BLaER1 treated with 17β-estradiol and CSF1 and Interleukin-3, amounts not matched to agents 10 nM and 100 nM (cell line): ENCODE results near the gene YARS1.

Source experiments
- H3K27ac ChIP-seq, 11 experiments: shearing (Covaris generic); formaldehyde crosslinking; 2 replicates each; pipeline ENCODE4 v1.8.1; 2022
- H3K27me3 ChIP-seq, 11 experiments: shearing (Covaris generic); formaldehyde crosslinking; 2 replicates each; pipeline ENCODE4 v1.8.1; 2022
- H3K36me3 ChIP-seq, 11 experiments: shearing (Covaris generic); formaldehyde crosslinking; 2 replicates each; pipeline ENCODE4 v1.8.1; 2022
- H3K4me1 ChIP-seq, 10 experiments: shearing (Covaris generic); formaldehyde crosslinking; 2 replicates each; pipeline ENCODE4 v1.8.1; 2022
- H3K4me2 ChIP-seq, 11 experiments: shearing (Covaris generic); formaldehyde crosslinking; 2 replicates each; pipeline ENCODE4 v1.8.1; 2022
- H3K4me3 ChIP-seq, 10 experiments: shearing (Covaris generic); formaldehyde crosslinking; 2 replicates each; pipeline ENCODE4 v1.8.1; 2022
- H3K9ac ChIP-seq, 11 experiments: shearing (Covaris generic); formaldehyde crosslinking; 2 replicates each; pipeline ENCODE4 v1.8.1; 2022
- H3K9me3 ChIP-seq, 11 experiments: shearing (Covaris generic); formaldehyde crosslinking; replicated peaks in 1 of 11; 2 replicates each; pipeline ENCODE4 v1.8.1; 2022
- H4K20me1 ChIP-seq, 11 experiments: shearing (Covaris generic); formaldehyde crosslinking; 2 replicates each; pipeline ENCODE4 v1.8.1; 2022
- Cebpa-rat ChIP-seq, 11 experiments: shearing (Covaris generic); IDR thresholded peaks; 2 replicates each; pipeline ENCODE4 v1.8.1; 2022

The YARS1 gene

GRCh38 chr1:32780005-32780404 lies 37.2 kb downstream of the YARS1 start:
- Histone ChIP-seq H3K9ac (peak overlapping the region in 1 of 11 experiments; percentile 10; a peak in 1 of 22 replicates), H3K4me3 (no peak overlapping the region), H3K4me1 (peaks cover 9 to 17% (median 12%) of the 10 kb centered on the region in 10 experiments; a peak in 18 of 20 replicates), H3K27me3 (no peaks in the 10 kb centered on the region), H3K27ac (no peak overlapping the region), H3K4me2 (no peak overlapping the region), H3K36me3 (peaks cover 98 to 100% (median 100%) of the 10 kb centered on the region in 11 experiments), H4K20me1 (peaks cover 16 to 90% (median 46%) of the 10 kb centered on the region in 11 experiments; a peak in 21 of 22 replicates), H3K9me3 (no peaks in the 10 kb centered on the region)
- TF ChIP-seq Cebpa-rat (IDR thresholded peaks at IDR 0.05): no peak

DNA sequence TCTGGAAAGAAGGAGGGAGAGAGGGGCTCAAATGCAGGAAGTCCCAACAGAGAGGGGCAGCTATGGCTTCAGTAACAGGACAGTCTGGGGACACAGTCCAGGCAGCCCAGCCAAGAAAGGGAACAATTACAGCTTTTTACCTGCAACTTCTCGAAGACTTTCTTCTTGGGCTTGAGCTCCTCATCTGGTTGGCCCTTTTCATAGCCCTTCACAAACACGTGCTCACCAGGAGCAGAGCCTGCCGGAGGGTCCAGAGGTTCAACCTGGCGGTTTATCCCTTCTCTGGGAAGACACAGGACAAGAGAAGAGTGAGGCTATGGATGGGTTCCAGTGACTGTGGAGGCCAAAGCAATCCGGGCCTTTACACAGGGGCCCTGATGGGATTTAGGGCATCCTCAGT lies 37.9 kb downstream of the YARS1 start:
- no peak overlapping the region for H3K9ac ChIP-seq
- no peak for TF ChIP-seq Cebpa-rat (IDR thresholded peaks at IDR 0.05)
- H3K9me3 ChIP-seq: no peaks in the 10 kb centered on the region
- no peaks in the 10 kb centered on the region for H3K27me3 ChIP-seq
- no peak overlapping the region for H3K4me2 ChIP-seq
- peaks cover 10 to 25% (median 19%) of the 10 kb centered on the region in 10 experiments; a peak in 18 of 20 replicates for H3K4me1 ChIP-seq
- no peak overlapping the region for H3K27ac ChIP-seq
- peaks cover 19 to 91% (median 48%) of the 10 kb centered on the region in 11 experiments; a peak in 21 of 22 replicates for H4K20me1 ChIP-seq
- H3K4me3 ChIP-seq: no peak overlapping the region
- H3K36me3 ChIP-seq: peaks cover 98 to 100% (median 100%) of the 10 kb centered on the region in 11 experiments

DNA sequence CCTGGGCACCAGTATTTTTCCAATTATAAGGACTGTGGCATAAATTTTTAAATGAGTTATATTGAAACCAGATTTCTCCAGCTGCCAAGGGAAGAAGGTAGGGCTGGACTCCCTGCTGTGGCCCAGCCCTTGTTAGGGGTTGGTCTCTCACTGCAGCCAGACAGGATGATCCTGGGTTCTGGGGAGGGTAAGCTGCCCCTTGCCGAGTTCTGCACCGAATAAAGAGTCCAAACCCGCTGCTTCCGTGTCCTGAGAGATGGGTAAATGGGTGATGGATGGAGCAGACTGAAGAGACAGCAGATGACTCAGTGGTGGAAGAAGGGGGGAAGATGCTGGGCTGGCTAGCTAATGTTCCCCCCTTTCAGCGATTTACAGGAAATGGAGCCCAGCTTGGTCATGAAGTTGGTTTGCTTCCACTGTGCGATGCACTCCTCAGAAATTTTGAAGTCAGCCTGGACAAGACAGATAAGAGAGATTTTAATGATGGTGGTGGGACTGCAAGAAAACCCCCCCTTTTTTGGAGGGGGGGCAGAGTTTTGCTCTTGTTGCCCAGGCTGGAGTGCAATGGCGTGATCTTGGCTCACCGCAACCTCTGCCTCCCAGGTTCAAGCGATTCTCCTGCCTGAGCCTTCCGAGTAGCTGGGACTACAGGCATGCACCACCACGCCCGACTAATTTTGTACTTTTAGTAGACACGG lies 41.4 kb downstream of the YARS1 start:
- peak overlapping the region in 3 of 11 experiments; percentile 3 to 28 (median 15); a peak in 3 of 22 replicates for H3K27ac ChIP-seq
- peaks cover 26 to 83% (median 46%) of the 10 kb centered on the region in 11 experiments; a peak in 21 of 22 replicates for H4K20me1 ChIP-seq
- no peaks in the 10 kb centered on the region for H3K27me3 ChIP-seq
- H3K36me3 ChIP-seq: peaks cover 72 to 82% (median 77%) of the 10 kb centered on the region in 11 experiments
- no peaks in the 10 kb centered on the region for H3K9me3 ChIP-seq
- no peak overlapping the region for H3K4me3 ChIP-seq
- peak overlapping the region in 8 of 11 experiments; percentile 10 to 68 (median 48); a peak in 13 of 22 replicates for H3K4me2 ChIP-seq
- H3K9ac ChIP-seq: peak overlapping the region in 4 of 11 experiments; percentile 9 to 31 (median 20); a peak in 3 of 22 replicates
- H3K4me1 ChIP-seq: peaks cover 18 to 53% (median 44%) of the 10 kb centered on the region in 10 experiments
- no peak for TF ChIP-seq Cebpa-rat (IDR thresholded peaks at IDR 0.05)

DNA sequence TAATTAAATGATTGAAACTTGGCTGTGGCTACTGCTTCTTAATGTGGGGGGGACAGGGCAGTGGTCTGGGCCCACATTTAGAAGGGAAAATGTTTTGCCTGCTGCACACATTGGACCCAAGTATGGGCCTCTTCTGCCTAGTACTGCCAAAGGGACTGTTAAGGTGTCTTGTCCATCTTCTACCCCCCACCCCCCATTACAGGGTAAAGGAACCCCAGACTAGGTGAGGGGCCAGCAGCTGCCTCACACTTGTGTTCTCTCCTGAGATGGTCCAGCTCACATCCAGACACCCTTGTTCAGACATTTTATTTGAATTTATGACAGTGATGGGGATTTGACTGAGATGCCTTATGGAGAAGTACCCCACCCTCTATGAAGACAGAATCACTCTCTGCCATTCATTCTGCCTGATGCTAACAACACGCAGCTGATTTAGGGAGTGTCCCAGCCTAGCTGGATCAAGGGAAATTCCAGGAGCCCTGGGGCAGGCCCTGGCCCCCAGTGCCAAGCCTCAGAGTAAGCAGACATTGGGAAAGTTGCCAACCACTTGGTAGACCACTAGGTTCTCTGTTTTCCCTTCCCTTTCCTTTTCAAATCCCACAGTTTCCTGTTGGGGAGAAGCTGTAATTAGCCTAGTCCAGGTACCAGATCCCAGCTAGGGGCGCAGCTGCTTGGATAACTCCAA lies 42.1 kb downstream of the YARS1 start:
- peak overlapping the region in 3 of 11 experiments; percentile 14 to 31 (median 25); a peak in 5 of 22 replicates for H3K9ac ChIP-seq
- no peaks in the 10 kb centered on the region for H3K9me3 ChIP-seq
- H3K4me2 ChIP-seq: peak overlapping the region in 8 of 11 experiments; percentile 10 to 68 (median 48); a peak in 14 of 22 replicates
- peaks cover 26 to 81% (median 46%) of the 10 kb centered on the region in 11 experiments; a peak in 21 of 22 replicates for H4K20me1 ChIP-seq
- H3K4me1 ChIP-seq: peaks cover 18 to 60% (median 51%) of the 10 kb centered on the region in 10 experiments
- no peak for TF ChIP-seq Cebpa-rat (IDR thresholded peaks at IDR 0.05)
- peak overlapping the region in 3 of 11 experiments; percentile 3 to 28 (median 15); a peak in 2 of 22 replicates for H3K27ac ChIP-seq
- peaks cover 65 to 75% (median 70%) of the 10 kb centered on the region in 11 experiments for H3K36me3 ChIP-seq
- H3K27me3 ChIP-seq: no peaks in the 10 kb centered on the region
- no peak overlapping the region for H3K4me3 ChIP-seq

GRCh38 chr1:32774464-32774808 lies 42.7 kb downstream of the YARS1 start:
- H3K27ac ChIP-seq: no peak overlapping the region; a peak in 1 of 22 replicates
- no peaks in the 10 kb centered on the region for H3K27me3 ChIP-seq
- peak overlapping the region in 2 of 11 experiments; percentile 2 to 25; a peak in 3 of 22 replicates for H3K4me2 ChIP-seq
- H3K9me3 ChIP-seq: no peaks in the 10 kb centered on the region
- peaks cover 18 to 67% (median 56%) of the 10 kb centered on the region in 10 experiments for H3K4me1 ChIP-seq
- H3K36me3 ChIP-seq: peaks cover 59 to 68% (median 63%) of the 10 kb centered on the region in 11 experiments
- no peak for TF ChIP-seq Cebpa-rat (IDR thresholded peaks at IDR 0.05)
- H3K9ac ChIP-seq: peak overlapping the region in 2 of 11 experiments; percentile 19 to 22; a peak in 1 of 22 replicates
- peaks cover 26 to 80% (median 46%) of the 10 kb centered on the region in 11 experiments; a peak in 21 of 22 replicates for H4K20me1 ChIP-seq
- no peak overlapping the region for H3K4me3 ChIP-seq

DNA sequence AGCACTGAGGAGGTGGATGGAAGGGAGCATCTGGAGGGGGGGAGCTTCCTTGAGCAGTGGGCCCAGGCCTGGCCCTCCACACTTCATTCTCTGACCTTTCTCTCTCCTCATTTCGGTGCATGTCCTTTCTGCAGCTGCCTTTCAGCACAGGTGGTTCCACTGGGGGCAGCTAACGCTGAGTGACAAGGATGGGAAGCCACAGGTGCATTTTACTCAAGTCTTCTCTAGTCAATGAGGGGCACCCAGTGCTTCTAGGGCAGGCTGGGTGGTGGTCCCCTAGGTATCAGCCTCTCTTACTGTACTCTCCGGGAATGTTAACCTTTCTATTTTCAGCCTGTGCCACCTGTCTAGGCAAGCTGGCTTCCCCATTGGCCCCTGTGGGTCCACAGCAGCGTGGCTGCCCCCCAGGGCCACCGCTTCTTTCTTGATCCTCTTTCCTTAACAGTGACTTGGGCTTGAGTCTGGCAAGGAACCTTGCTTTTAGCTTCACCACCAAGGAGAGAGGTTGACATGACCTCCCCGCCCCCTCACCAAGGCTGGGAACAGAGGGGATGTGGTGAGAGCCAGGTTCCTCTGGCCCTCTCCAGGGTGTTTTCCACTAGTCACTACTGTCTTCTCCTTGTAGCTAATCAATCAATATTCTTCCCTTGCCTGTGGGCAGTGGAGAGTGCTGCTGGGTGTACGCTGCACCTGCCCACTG lies 43.2 kb downstream of the YARS1 start:
- no peaks in the 10 kb centered on the region for H3K9me3 ChIP-seq
- peak overlapping the region in 2 of 11 experiments; percentile 2 to 25; a peak in 3 of 22 replicates for H3K4me2 ChIP-seq
- no peak overlapping the region; a peak in 1 of 22 replicates for H3K27ac ChIP-seq
- H3K27me3 ChIP-seq: no peaks in the 10 kb centered on the region
- H3K9ac ChIP-seq: 0 out of 22 replicates have a peak overlapping the region, but pooled peaks of 3 of the 11 experiments have one; percentile 19 to 31 (median 22)
- H3K36me3 ChIP-seq: peaks cover 54 to 63% (median 58%) of the 10 kb centered on the region in 11 experiments
- peaks cover 18 to 69% (median 56%) of the 10 kb centered on the region in 10 experiments for H3K4me1 ChIP-seq
- no peak overlapping the region for H3K4me3 ChIP-seq
- peaks cover 26 to 74% (median 46%) of the 10 kb centered on the region in 11 experiments; a peak in 21 of 22 replicates for H4K20me1 ChIP-seq
- TF ChIP-seq Cebpa-rat (IDR thresholded peaks at IDR 0.05): no peak

- no peaks in the 10 kb centered on the region for H3K9me3 ChIP-seq
- H3K27ac ChIP-seq: no peak overlapping the region
- H3K9ac ChIP-seq: 0 out of 22 replicates have a peak overlapping the region, but pooled peaks of 1 of the 11 experiments have one; percentile 31
- H3K4me2 ChIP-seq: peak overlapping the region in 6 of 11 experiments; percentile 73 to 92 (median 82); a peak in 6 of 22 replicates
- H3K4me1 ChIP-seq: peaks cover 18 to 69% (median 57%) of the 10 kb centered on the region in 10 experiments
- peaks cover 46 to 56% (median 51%) of the 10 kb centered on the region in 11 experiments for H3K36me3 ChIP-seq
- no peak for TF ChIP-seq Cebpa-rat (IDR thresholded peaks at IDR 0.05)
- no peak overlapping the region for H3K4me3 ChIP-seq
- H4K20me1 ChIP-seq: peaks cover 26 to 67% (median 44%) of the 10 kb centered on the region in 11 experiments; a peak in 21 of 22 replicates
- no peaks in the 10 kb centered on the region for H3K27me3 ChIP-seq
Observed at GRCh38 chr1:32773018-32773763, 44.0 kb downstream of the YARS1 start.
